H9 (cell line): Measurements from ENCODE around the gene NLN. TPM values are rescaled to one million over a fixed set of nuclear protein-coding genes. Genes with fewer than 3 reads are reported as not detected.

ENCODE experiments used
- DNase-seq: peaks from one replicate; pipeline ENCODE4 v3.0.0-alpha.2; 2017
- H2AFZ ChIP-seq: one replicate; pipeline ENCODE4 v1.6.1; 2013; ENCODE audit warnings: mild to moderate bottlenecking, low read length, control low read depth, moderate library complexity
- H2AK5ac ChIP-seq: 2 replicates; pipeline ENCODE4 v1.6.1; 2013; ENCODE audit warnings: low read length, control low read depth, mixed read lengths; ENCODE audit not compliant: insufficient read length
- H2BK120ac ChIP-seq: one replicate; pipeline ENCODE4 v1.6.1; 2013; ENCODE audit warnings: low read depth, mild to moderate bottlenecking, low read length, control low read depth, inconsistent platforms; ENCODE audit not compliant: poor library complexity, severe bottlenecking
- H2BK12ac ChIP-seq: 2 replicates; pipeline ENCODE4 v1.6.1; 2013; ENCODE audit warnings: low read length, control low read depth, mixed read lengths, low read depth; ENCODE audit not compliant: insufficient read length
- H2BK15ac ChIP-seq: 2 replicates; pipeline ENCODE4 v1.6.1; 2013; ENCODE audit warnings: low read depth, low read length, control low read depth
- H2BK20ac ChIP-seq: one replicate; pipeline ENCODE4 v1.6.1; 2013; ENCODE audit warnings: low read depth, mild to moderate bottlenecking, low read length, control low read depth, inconsistent platforms; ENCODE audit not compliant: poor library complexity, severe bottlenecking
- H2BK5ac ChIP-seq: 2 replicates; pipeline ENCODE4 v1.6.1; 2013; ENCODE audit warnings: low read length, control low read depth, mixed read lengths; ENCODE audit not compliant: insufficient read length
- H3K14ac ChIP-seq: 2 replicates; pipeline ENCODE4 v1.6.1; 2013; ENCODE audit warnings: low read length, control low read depth; ENCODE audit not compliant: insufficient read depth
- H3K18ac ChIP-seq: 2 replicates; pipeline ENCODE4 v1.6.1; 2013; ENCODE audit warnings: low read depth, mild to moderate bottlenecking, mixed read lengths, low read length, control low read depth; ENCODE audit not compliant: insufficient read length
- H3K23ac ChIP-seq: 2 replicates; pipeline ENCODE4 v1.6.1; 2013; ENCODE audit warnings: low read length, control low read depth, mixed read lengths, low read depth; ENCODE audit not compliant: insufficient read length
- H3K23me2 ChIP-seq: 2 replicates; pipeline ENCODE4 v1.6.1; 2013; ENCODE audit warnings: low read depth, mild to moderate bottlenecking, mixed read lengths, low read length, control low read depth; ENCODE audit not compliant: insufficient read length, poor library complexity, severe bottlenecking
- H3K27ac ChIP-seq: 2 replicates; pipeline ENCODE4 v1.5.1; 2013; ENCODE audit warnings: low read length, control low read depth, mixed read lengths, low read depth; ENCODE audit not compliant: insufficient read length
- H3K27me3 ChIP-seq: 2 replicates; pipeline ENCODE4 v1.6.1; 2013; ENCODE audit warnings: low read length, control low read depth, inconsistent platforms; ENCODE audit not compliant: insufficient read depth
- H3K4ac ChIP-seq: 2 replicates; pipeline ENCODE4 v1.6.1; 2013; ENCODE audit warnings: low read depth, mild to moderate bottlenecking, control low read depth, inconsistent platforms, low read length, moderate library complexity
- H3K4me1 ChIP-seq: 2 replicates; pipeline ENCODE4 v1.6.1; 2013; ENCODE audit warnings: low read length, control low read depth, inconsistent platforms; ENCODE audit not compliant: insufficient read depth
- H3K4me2 ChIP-seq: 2 replicates; pipeline ENCODE4 v1.6.1; 2013; ENCODE audit warnings: low read length, control low read depth, mixed read lengths; ENCODE audit not compliant: insufficient read length, insufficient read depth
- H3K56ac ChIP-seq: 2 replicates; pipeline ENCODE4 v1.6.1; 2013; ENCODE audit warnings: low read depth, mild to moderate bottlenecking, mixed read lengths, low read length, control low read depth; ENCODE audit not compliant: insufficient read length
- H3K79me1 ChIP-seq: 2 replicates; pipeline ENCODE4 v1.6.1; 2013; ENCODE audit warnings: low read depth, mild to moderate bottlenecking, moderate library complexity, low read length, control low read depth, inconsistent platforms; ENCODE audit not compliant: insufficient read depth, poor library complexity, severe bottlenecking
- H3K79me2 ChIP-seq: 2 replicates; pipeline ENCODE4 v1.6.1; 2013; ENCODE audit warnings: low read length, control low read depth, inconsistent platforms; ENCODE audit not compliant: insufficient read depth
- H3K9ac ChIP-seq: 2 replicates; pipeline ENCODE4 v1.6.1; 2013; ENCODE audit warnings: low read length, control low read depth, mixed read lengths; ENCODE audit not compliant: insufficient read length; ENCODE audit errors: extremely low read depth
- H3K9me3 ChIP-seq: one replicate; pipeline ENCODE4 v1.6.1; 2013; ENCODE audit warnings: low read depth, low read length, inconsistent platforms; ENCODE audit not compliant: control insufficient read depth
- H3T11ph ChIP-seq: one replicate; pipeline ENCODE4 v1.6.1; 2013; ENCODE audit warnings: mild to moderate bottlenecking, low read length, control low read depth, inconsistent platforms
- H4K20me1 ChIP-seq: one replicate; pipeline ENCODE4 v1.6.1; 2013; ENCODE audit not compliant: control insufficient read depth, insufficient read length, insufficient read depth
- H4K5ac ChIP-seq: 2 replicates; pipeline ENCODE4 v1.6.1; 2013; ENCODE audit warnings: low read depth, mild to moderate bottlenecking, mixed read lengths, low read length, control low read depth; ENCODE audit not compliant: insufficient read length
- H4K8ac ChIP-seq: replicated peaks from 2 replicates; pipeline ENCODE4 v1.6.1; 2013; ENCODE audit warnings: low read length, control low read depth, mixed read lengths, low read depth; ENCODE audit not compliant: insufficient read length
- H4K91ac ChIP-seq: 2 replicates; pipeline ENCODE4 v1.6.1; 2013; ENCODE audit warnings: low read depth, mild to moderate bottlenecking, moderate library complexity, mixed read lengths, low read length, control low read depth; ENCODE audit not compliant: insufficient read length
- H3K27ac Mint-ChIP-seq, 3 experiments: 2 replicates in 2 of 3; 3 replicates in 1 of 3; pipeline ENCODE4 v1.8.0; 2020 to 2021; ENCODE audit warnings: mixed read lengths in 3 of 3, mild to moderate bottlenecking in 1 of 3, moderate library complexity in 1 of 3
- H3K27me3 Mint-ChIP-seq: 2 replicates; pipeline ENCODE4 v1.8.0; 2021; ENCODE audit warnings: low read depth, mild to moderate bottlenecking, moderate library complexity, mixed read lengths
- H3K36me3 Mint-ChIP-seq, 3 experiments: 2 replicates in 2 of 3; 3 replicates in 1 of 3; pipeline ENCODE4 v1.8.0; 2020 to 2021; ENCODE audit warnings: low read depth in 3 of 3, mixed read lengths in 3 of 3; ENCODE audit not compliant: insufficient read depth in 1 of 3
- H3K4me1 Mint-ChIP-seq, 2 experiments: 2 replicates each; pipeline ENCODE4 v1.8.0; 2020; ENCODE audit warnings: mixed read lengths in 2 of 2
- H3K4me3 Mint-ChIP-seq, 2 experiments: 2 replicates in 1 of 2; 3 replicates in 1 of 2; pipeline ENCODE4 v1.8.0; 2020 to 2021; ENCODE audit warnings: mild to moderate bottlenecking in 2 of 2, mixed read lengths in 2 of 2, moderate library complexity in 1 of 2
- H3K9me3 Mint-ChIP-seq, 2 experiments: 2 replicates in 1 of 2; 3 replicates in 1 of 2; pipeline ENCODE4 v1.8.0; 2020; ENCODE audit warnings: mild to moderate bottlenecking in 2 of 2, mixed read lengths in 2 of 2, moderate library complexity in 1 of 2
- WGBS: extraction: QIAGEN DNeasy Blood & Tissue Kit; methylation state at CpG from one replicate; pipeline ENCODE4 v1.1.7; 2013; ENCODE audit warnings: missing lambda C conversion rate, low lambda C conversion rate, mixed read lengths; ENCODE audit not compliant: insufficient read length; ENCODE audit errors: extremely low coverage; 5-methylcytosine and 5-hydroxymethylcytosine counted together
- total RNA-seq: library from RNA; stranded (reverse); gene quantifications from 2 replicates; pipeline ENCODE4 v1.2.1, GENCODE V29; 2021
- TF ChIP-seq, protein P1 (sequence below): fragments of 200-600 bp; sonication (generic); conservative IDR thresholded peaks from 3 replicates; pipeline ENCODE4 v1.8.0; 2021; ENCODE audit warnings: antibody characterized with exemption, mild to moderate bottlenecking

Gene NLN
- total RNA-seq, 1 experiment from 2014 or later = 137 TPM

DNA sequence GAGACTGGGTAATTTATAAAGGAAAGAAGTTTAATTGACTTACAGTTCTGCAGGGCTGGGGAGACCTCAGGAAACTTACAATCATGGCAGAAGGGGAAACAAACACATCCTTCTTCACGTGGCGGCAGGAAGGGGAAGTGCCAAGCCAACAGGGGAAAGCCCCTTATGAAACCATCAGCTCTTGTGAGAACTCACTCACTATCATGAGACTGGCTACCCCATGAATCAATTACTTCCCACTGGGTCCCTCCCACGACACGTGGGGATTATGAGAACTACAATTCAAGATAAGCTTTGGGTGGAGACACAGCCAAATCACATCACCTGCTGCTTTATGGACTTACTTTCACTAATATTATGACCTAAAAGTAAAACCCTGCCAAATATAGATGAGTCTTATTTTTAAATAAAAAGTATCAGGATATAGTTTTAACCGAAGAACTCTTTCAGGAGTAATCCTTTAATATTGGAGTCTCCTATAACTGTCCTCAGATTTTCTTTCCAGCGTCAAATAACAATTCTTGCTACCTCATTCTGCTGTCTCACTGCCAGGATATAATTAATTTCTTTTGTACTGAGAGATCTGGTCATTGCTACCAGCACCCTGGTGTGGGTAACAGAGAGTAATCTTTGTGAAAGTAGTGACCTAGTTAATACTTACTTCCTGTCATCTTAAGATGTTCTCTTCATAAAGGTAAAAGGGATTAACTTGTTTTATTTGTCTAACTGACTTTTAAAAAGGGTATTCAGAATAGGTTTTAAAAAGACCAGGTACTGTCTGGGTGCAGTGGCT is 68.6 kb downstream of the NLN start:
- no peak overlapping the region for H3K56ac ChIP-seq
- no peaks in the 10 kb centered on the region for H3K27me3 ChIP-seq
- no peak overlapping the region for H2AK5ac ChIP-seq
- no peak overlapping the region for H3K14ac ChIP-seq
- H2BK20ac ChIP-seq = no peak overlapping the region
- H3K79me1 ChIP-seq = no peaks in the 10 kb centered on the region
- Mint-ChIP-seq H3K4me1 (no peaks in the 10 kb centered on the region), H3K4me3 (no peak overlapping the region), H3K27me3 (no peaks in the 10 kb centered on the region), H3K36me3 (peaks cover 28 to 64% (median 55%) of the 10 kb centered on the region in 3 experiments; a peak in 6 of 7 replicates), H3K9me3 (no peaks in the 10 kb centered on the region), H3K27ac (peak overlapping the region in 1 of 3 experiments; percentile 86; a peak in 1 of 7 replicates)
- no peak overlapping the region for H2BK12ac ChIP-seq
- no peak overlapping the region for H4K5ac ChIP-seq
- no peak overlapping the region for H2AFZ ChIP-seq
- no peak overlapping the region for H3K18ac ChIP-seq
- no peak overlapping the region for H2BK120ac ChIP-seq
- no peaks in the 10 kb centered on the region for H3K9me3 ChIP-seq
- no peak overlapping the region for H4K8ac ChIP-seq
- H3K23me2 ChIP-seq = no peaks in the 10 kb centered on the region
- H3T11ph ChIP-seq = no peak overlapping the region
- no peak overlapping the region for H3K27ac ChIP-seq
- TF ChIP-seq, protein P1, sequence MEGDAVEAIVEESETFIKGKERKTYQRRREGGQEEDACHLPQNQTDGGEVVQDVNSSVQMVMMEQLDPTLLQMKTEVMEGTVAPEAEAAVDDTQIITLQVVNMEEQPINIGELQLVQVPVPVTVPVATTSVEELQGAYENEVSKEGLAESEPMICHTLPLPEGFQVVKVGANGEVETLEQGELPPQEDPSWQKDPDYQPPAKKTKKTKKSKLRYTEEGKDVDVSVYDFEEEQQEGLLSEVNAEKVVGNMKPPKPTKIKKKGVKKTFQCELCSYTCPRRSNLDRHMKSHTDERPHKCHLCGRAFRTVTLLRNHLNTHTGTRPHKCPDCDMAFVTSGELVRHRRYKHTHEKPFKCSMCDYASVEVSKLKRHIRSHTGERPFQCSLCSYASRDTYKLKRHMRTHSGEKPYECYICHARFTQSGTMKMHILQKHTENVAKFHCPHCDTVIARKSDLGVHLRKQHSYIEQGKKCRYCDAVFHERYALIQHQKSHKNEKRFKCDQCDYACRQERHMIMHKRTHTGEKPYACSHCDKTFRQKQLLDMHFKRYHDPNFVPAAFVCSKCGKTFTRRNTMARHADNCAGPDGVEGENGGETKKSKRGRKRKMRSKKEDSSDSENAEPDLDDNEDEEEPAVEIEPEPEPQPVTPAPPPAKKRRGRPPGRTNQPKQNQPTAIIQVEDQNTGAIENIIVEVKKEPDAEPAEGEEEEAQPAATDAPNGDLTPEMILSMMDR = no peak
- no peak overlapping the region for H3K9ac ChIP-seq
- no peaks in the 10 kb centered on the region for H3K79me2 ChIP-seq
- no peak overlapping the region for H3K4ac ChIP-seq
- peaks cover 3% of the 10 kb centered on the region for H4K20me1 ChIP-seq
- no peak overlapping the region for H4K91ac ChIP-seq
- H3K4me1 ChIP-seq = no peaks in the 10 kb centered on the region
- H3K23ac ChIP-seq = no peak overlapping the region
- no peak overlapping the region for H2BK5ac ChIP-seq
- no CpG with 5 or more reads among the region's 6 CpGs for WGBS
- no peak overlapping the region for H2BK15ac ChIP-seq
- no peak overlapping the region for H3K4me2 ChIP-seq
- no peak for DNase-seq
